ENCODE data around the gene PLOD2. TPM values are rescaled to one million over a fixed set of nuclear protein-coding genes. Genes with fewer than 3 reads are reported as not detected.

PLOD2 gene
- under 1 TPM in 1 of 2 experiments, not detected in 1; 0.10 TPM for total RNA-seq

DNA sequence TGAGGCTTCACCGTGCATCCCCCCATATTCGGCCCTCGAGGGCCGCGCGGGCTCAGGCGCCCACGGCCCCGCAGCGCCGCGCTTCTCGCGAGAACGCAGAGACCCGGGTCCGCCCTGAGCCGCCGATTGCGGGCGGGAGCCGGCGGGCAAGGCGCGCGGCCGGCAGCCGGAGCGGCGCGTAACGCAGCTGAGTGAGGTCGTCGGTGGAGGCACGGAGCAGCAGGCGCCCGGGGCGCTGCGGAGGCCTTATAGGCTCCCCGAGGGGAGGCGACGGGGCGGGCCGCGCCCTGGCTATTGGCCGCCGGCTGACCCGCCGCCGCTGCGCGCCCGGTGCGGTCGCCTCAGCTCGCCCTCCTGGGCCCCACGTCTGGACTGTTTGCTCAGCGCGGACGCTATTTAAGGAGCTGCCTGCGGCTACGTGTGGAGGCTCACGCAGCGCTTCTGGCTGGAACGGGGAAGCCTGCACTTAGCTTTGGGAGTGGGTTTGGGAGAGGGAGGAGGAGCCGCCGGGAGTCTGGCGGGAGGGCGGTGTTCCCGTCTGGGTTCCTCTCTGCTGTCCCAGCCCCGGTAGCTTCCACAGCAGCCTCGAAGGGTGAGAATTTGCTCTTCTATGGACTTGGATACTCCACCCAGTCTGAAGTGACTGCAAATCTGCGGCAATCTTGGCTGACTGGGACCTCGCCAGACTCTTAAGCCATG lies at the start of gene PLOD2:
PLOD2 (minus strand) TSS at position 221 of the 699 bp plus-strand sequence; CDS start at position 26, 195 bp downstream.
- POLR2A ChIA-PET: no interaction called here
- H3K36me3 Mint-ChIP-seq (ENCODE audit: low read depth): no peaks in the 10 kb centered on the region
- H3K9me3 Mint-ChIP-seq: no peaks in the 10 kb centered on the region
- no peak within 1 kb of the TSS for H3K27ac Mint-ChIP-seq
- H3K4me1 Mint-ChIP-seq: peaks cover 16% of the 10 kb centered on the region
- H3K4me3 Mint-ChIP-seq: peak within 1 kb of the TSS; percentile 53
- peak; percentile 8 for DNase-seq
- CTCF ChIA-PET: no interaction called here
- H3K27me3 Mint-ChIP-seq: peaks cover 62% of the 10 kb centered on the region

DNA sequence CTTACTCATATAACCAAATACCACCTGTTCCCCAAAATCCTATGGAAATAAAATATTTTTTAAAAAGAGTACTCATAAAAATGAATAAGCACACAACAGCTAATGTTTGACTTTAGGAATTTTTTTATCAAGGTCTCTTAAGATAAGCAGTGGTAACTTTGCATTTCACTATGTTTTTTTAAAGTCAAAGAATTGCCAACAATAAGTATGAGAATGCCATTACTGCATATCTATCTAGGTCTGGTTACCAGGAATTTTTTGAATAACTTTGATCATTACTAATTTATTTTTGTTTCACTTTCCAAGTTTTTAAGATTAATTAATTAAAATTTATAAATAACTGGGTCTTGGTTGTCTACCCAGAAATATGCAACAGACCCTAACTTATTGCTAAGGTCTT lies 48.4 kb upstream of the PLOD2 start:
- H3K27ac Mint-ChIP-seq: no peak overlapping the region
- ChIA-PET POLR2A (no interaction called here), CTCF (no interaction called here)
- H3K27me3 Mint-ChIP-seq: peaks cover 9% of the 10 kb centered on the region
- no peaks in the 10 kb centered on the region for H3K4me1 Mint-ChIP-seq
- no peak for DNase-seq
- H3K9me3 Mint-ChIP-seq: no peaks in the 10 kb centered on the region
- H3K36me3 Mint-ChIP-seq (ENCODE audit: low read depth): no peaks in the 10 kb centered on the region
- no peak overlapping the region for H3K4me3 Mint-ChIP-seq

DNA sequence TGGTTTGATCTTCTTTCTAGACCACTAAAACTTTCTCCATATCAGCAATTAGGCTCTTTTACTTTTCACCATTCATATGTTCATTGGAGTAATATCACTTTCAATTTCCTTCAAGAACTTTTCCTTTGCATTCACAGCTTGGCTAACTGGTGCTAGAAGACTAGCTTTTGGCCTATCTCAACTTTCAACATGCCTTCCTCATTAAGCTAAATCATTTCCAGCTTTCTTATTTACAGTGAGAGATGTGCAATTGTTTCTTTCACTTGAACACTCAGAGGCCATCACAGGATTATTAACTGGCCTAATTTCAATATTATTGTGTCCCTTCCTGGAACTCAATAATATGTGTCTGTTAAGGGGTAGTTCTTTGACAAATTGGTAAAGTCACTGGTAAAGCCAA lies 42.8 kb upstream of the PLOD2 start:
- H3K27me3 Mint-ChIP-seq: peaks cover 15% of the 10 kb centered on the region
- DNase-seq: no peak
- H3K4me3 Mint-ChIP-seq: no peak overlapping the region
- H3K27ac Mint-ChIP-seq: no peak overlapping the region
- no peaks in the 10 kb centered on the region for H3K9me3 Mint-ChIP-seq
- H3K4me1 Mint-ChIP-seq: no peaks in the 10 kb centered on the region
- CTCF ChIA-PET: interaction anchor here (1.2 kb wide), 1 partner anchor 14 kb away, joined by 5 read pairs; no protein-coding TSS in a partner anchor
- POLR2A ChIA-PET: no interaction called here
- no peaks in the 10 kb centered on the region for H3K36me3 Mint-ChIP-seq (ENCODE audit: low read depth)

DNA sequence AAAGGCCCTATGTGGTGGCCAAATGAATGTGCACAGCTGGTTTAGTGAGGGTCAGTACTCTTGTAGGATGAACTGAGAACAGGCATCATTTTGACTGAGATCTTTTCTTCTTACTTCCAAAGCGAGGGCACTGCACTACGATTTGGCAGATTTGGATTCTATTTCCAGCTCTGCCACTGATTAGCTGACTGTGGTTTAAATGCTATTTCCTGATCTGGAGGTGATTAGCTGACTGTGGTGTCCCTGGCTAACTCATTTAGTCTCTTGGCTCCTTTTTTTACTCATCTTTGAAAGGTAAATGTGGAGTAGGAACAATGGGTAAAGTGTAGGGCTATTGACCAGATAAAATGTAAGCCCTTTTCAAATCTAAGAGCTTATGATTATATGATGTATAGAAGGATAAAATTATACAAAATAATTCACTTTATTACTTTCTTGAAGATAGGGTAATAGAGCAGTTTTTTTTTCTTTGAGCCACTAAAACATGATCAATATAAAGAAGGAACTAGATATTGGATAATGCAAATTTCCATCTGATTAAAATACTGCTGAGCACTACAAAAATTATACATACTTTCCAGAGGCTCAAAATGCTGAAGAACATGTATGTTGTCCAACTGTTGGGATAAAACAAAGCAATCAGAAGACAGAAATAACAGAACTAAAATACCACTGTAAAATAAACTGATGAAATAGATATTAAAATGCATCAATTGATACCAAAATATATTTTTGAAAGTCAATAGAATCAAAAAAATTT lies 39.7 kb upstream of the PLOD2 start:
- ChIA-PET POLR2A (no interaction called here), CTCF (interaction anchor here (1.2 kb wide), 1 partner anchor 12 kb away, joined by 3 read pairs; no protein-coding TSS in a partner anchor)
- Mint-ChIP-seq H3K27ac (no peak overlapping the region), H3K4me1 (no peaks in the 10 kb centered on the region), H3K36me3 (ENCODE audit: low read depth) (no peaks in the 10 kb centered on the region), H3K9me3 (no peaks in the 10 kb centered on the region), H3K4me3 (no peak overlapping the region), H3K27me3 (peaks cover 15% of the 10 kb centered on the region)
- no peak for DNase-seq

DNA sequence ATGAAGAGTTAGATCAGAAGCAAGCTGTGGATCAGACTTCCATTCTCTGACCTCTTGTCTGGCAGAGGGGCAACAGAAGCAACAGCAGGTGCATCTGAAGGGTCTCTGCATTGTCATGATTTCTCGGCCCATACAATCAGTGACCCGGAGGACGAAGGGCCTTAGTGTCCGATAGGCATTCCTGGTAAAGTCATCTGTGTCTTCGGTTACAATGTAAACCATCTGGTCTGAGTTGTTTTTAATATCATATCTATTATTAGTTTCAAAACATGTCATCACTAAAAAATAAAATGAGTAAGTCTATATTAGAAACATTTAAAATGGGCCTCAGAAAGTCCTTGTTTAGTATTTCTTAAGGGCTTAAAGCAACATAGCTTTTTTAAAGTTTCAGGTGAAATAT lies 38.8 kb upstream of the PLOD2 start:
- ChIA-PET CTCF (interaction anchor here (1.2 kb wide), 1 partner anchor 11 kb away, joined by 3 read pairs; no protein-coding TSS in a partner anchor), POLR2A (no interaction called here)
- no peaks in the 10 kb centered on the region for H3K9me3 Mint-ChIP-seq
- no peaks in the 10 kb centered on the region for H3K36me3 Mint-ChIP-seq (ENCODE audit: low read depth)
- DNase-seq: no peak
- H3K4me1 Mint-ChIP-seq: no peaks in the 10 kb centered on the region
- H3K27ac Mint-ChIP-seq: no peak overlapping the region
- H3K4me3 Mint-ChIP-seq: no peak overlapping the region
- H3K27me3 Mint-ChIP-seq: peaks cover 15% of the 10 kb centered on the region

DNA sequence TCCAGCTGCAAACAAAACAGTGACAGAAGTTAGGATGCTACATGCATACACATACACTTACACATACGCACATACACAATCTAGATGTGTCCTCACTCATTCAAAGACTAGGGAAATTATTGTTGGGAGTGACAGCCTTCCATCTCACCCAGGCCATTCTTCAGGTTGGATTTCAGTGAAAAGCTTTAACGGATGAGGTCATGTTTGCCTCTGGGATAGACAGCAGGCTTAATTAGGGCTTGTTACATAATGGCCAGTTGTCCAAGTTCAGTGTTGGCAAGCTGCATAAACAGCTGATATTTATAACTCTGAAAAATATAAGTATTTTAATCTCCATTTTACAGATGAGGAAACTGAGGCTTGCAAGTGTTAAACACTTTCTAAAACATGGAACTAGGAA lies 35.8 kb upstream of the PLOD2 start:
- Mint-ChIP-seq H3K36me3 (ENCODE audit: low read depth) (no peaks in the 10 kb centered on the region), H3K9me3 (no peaks in the 10 kb centered on the region), H3K27ac (no peak overlapping the region), H3K4me3 (no peak overlapping the region), H3K4me1 (no peaks in the 10 kb centered on the region), H3K27me3 (peaks cover 7% of the 10 kb centered on the region)
- no peak for DNase-seq
- CTCF ChIA-PET: no interaction called here
- POLR2A ChIA-PET: no interaction called here

DNA sequence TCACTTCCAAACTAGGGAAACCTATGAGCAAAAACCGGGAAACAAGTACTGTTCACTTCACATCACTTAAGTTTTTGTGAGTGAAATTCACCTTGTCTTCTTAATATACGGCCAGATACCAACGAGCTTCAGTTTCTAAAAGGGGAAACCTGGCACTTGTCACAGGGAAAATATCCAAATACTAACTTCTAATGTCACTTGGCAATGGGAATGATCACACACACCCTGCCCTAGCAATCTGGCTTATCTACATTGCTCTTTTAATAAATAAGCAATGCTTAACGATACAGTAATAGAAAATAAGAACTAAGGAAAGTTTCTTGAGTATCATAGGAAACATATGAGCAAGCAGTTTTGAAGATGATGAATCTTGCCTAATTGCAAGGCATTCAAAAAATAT lies 34.6 kb upstream of the PLOD2 start:
- no peak overlapping the region for H3K27ac Mint-ChIP-seq
- H3K27me3 Mint-ChIP-seq: peaks cover 5% of the 10 kb centered on the region
- H3K36me3 Mint-ChIP-seq (ENCODE audit: low read depth): no peaks in the 10 kb centered on the region
- DNase-seq: no peak
- no peaks in the 10 kb centered on the region for H3K4me1 Mint-ChIP-seq
- ChIA-PET CTCF (no interaction called here), POLR2A (no interaction called here)
- H3K4me3 Mint-ChIP-seq: no peak overlapping the region
- H3K9me3 Mint-ChIP-seq: no peaks in the 10 kb centered on the region

DNA sequence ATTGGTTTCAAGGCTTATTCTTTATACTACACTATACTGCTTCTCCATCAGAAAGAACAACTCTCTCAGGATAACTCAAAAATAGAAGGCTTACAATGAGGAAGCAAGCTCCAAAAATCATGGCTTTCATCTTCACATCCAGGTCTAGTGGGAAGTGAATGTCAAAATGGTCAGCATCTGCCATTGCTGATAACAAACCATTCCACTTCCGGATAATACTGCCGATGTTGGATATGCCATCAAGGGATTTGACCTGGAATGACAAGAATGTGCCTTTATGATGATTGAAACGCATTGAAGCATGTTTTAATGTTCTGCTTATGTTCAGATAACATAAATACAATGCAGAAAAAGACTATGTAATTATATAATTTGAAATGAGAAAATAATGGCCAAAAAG lies 34.0 kb upstream of the PLOD2 start:
- Mint-ChIP-seq H3K36me3 (ENCODE audit: low read depth) (no peaks in the 10 kb centered on the region), H3K9me3 (no peaks in the 10 kb centered on the region), H3K4me3 (no peak overlapping the region), H3K27me3 (peaks cover 5% of the 10 kb centered on the region), H3K27ac (no peak overlapping the region), H3K4me1 (no peaks in the 10 kb centered on the region)
- CTCF ChIA-PET: no interaction called here
- DNase-seq: no peak
- POLR2A ChIA-PET: no interaction called here

DNA sequence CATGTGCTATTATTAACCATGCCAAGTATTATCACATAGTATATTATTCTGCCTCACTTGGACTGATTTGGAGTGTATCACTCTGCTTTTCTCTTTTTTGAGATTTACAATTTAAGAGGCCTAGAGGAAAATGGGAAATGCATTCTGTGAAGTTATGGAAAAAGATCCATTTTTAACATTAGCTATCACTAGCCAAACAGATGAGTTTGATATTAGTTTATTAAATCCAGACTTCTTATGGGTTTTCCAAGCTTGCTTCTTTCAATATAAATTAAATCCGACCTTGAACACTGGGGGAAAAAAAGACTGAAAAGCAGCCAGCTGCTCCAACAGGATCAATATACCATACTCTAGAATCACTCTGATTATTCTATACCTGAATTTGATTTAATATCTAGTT lies 30.1 kb upstream of the PLOD2 start:
- Mint-ChIP-seq H3K4me3 (no peak overlapping the region), H3K27me3 (peaks cover 1% of the 10 kb centered on the region), H3K4me1 (no peaks in the 10 kb centered on the region), H3K27ac (no peak overlapping the region), H3K9me3 (no peaks in the 10 kb centered on the region), H3K36me3 (ENCODE audit: low read depth) (no peaks in the 10 kb centered on the region)
- ChIA-PET POLR2A (no interaction called here), CTCF (no interaction called here)
- DNase-seq: no peak

DNA sequence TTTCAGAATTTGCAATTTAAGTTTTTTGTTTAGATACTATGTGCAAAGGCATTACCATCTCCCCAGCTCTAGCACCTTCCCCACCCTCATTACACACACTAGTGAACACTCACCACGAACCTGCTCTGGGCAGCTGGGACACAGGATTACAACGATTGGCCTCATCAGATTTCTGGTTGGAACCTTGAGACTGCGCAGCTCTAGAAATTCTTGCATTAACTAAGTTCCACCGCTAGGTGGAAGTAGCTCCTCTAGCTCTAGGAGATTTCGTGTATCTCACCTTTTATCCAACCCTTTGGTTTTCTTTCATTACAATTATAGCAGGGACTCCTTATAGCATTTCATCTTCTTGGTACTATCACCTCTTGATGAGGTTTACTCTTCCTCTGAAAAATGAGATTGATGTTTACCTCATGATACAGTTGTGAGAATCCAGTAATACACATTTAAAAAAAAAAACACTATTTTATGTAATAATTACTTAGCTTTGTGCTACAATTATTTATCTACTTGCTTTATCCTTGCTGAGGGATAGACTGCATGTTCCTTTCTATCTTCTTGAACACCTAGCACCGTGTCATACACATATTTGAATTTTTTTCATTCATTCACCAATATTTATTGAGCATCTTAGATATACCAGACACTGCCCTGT lies 28.7 kb upstream of the PLOD2 start:
- H3K27ac Mint-ChIP-seq: no peak overlapping the region
- DNase-seq: peak; percentile 18
- H3K4me1 Mint-ChIP-seq: no peaks in the 10 kb centered on the region
- H3K9me3 Mint-ChIP-seq: no peaks in the 10 kb centered on the region
- POLR2A ChIA-PET: no interaction called here
- CTCF ChIA-PET: interaction anchor here (1.1 to 1.7 kb wide), 5 partner anchors 10 to 388 kb away, joined by 3 to 5 read pairs (median 4); no protein-coding TSS in a partner anchor
- H3K27me3 Mint-ChIP-seq: peaks cover 1% of the 10 kb centered on the region
- no peak overlapping the region for H3K4me3 Mint-ChIP-seq
- H3K36me3 Mint-ChIP-seq (ENCODE audit: low read depth): no peaks in the 10 kb centered on the region

DNA sequence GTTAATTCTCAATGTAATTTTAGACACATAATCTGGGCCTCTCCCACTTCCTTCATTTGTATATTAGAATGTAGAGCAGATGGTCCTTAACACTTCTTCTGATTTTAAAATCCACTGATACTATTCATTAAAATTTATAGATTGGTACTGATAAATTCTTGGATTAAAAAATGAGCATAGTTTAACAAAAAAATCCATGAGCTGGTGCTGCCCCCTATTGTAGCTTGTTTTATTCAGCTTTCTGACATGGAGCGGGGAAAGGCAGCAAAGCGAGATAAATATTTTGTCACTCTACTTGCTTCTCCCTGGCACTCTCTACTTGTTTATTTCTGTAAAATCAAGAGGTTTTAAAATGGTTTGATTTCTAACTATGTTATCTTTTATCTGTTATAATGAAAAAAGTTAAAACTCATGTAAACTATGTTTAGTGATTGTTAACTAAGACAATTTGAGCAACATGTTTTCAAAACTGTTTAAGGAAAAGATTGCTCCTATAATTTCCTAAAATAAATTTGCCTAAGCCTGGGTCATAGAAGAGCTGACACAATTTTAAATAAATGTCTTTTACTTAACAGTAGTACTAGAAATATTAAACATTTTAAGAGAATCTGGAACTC lies 26.5 kb upstream of the PLOD2 start:
- H3K4me3 Mint-ChIP-seq: no peak overlapping the region
- peaks cover 6% of the 10 kb centered on the region for H3K27me3 Mint-ChIP-seq
- POLR2A ChIA-PET: interaction anchor here (0.6 kb wide), 1 partner anchor 122 kb away, joined by 3 read pairs; no protein-coding TSS in a partner anchor
- H3K27ac Mint-ChIP-seq: no peak overlapping the region
- H3K4me1 Mint-ChIP-seq: no peaks in the 10 kb centered on the region
- DNase-seq: no peak
- H3K36me3 Mint-ChIP-seq (ENCODE audit: low read depth): no peaks in the 10 kb centered on the region
- no peaks in the 10 kb centered on the region for H3K9me3 Mint-ChIP-seq
- CTCF ChIA-PET: interaction anchor here (0.8 to 0.9 kb wide), 2 partner anchors 127 to 143 kb away, joined by 3 read pairs; no protein-coding TSS in a partner anchor

DNA sequence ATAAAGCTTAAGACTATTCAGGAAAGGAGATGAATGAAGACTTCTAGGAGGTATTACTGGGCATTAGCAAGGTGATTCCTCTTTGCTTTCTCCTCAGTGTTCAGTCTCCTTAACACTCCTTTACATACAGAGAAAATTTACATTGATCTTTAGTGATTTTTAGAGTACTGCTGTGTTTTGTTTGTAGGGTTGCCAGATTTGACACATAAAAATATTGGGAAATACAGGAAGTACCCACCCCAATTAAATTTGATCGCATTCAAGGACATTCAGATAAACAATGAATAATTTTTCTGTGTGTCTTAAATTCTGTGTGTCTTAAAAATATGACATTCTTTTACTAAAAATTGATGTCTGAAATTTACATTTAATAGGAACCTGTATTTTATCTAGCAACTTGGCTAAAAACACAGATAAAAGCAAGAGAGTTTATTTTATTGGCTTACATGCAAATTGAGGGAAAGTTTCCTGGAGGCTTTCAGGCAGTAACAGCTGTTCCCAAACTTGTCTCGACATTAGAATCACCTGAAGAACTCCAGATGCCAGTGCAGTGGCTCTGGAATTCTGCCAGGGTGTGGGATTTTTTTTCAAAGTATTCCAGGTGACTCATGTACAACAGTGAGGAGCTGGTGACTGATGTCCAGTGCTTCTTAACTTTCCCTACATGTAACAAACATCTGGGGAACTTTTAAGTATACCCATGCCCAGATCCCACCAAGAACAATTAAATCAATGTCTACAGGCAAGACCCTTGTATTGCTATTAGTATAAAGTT lies 23.4 kb upstream of the PLOD2 start:
- no peaks in the 10 kb centered on the region for H3K36me3 Mint-ChIP-seq (ENCODE audit: low read depth)
- H3K27ac Mint-ChIP-seq: no peak overlapping the region
- ChIA-PET CTCF (interaction anchor here (0.6 kb wide), 1 partner anchor 44 kb away, joined by 4 read pairs; no protein-coding TSS in a partner anchor), POLR2A (no interaction called here)
- H3K9me3 Mint-ChIP-seq: no peaks in the 10 kb centered on the region
- no peak overlapping the region for H3K4me3 Mint-ChIP-seq
- H3K27me3 Mint-ChIP-seq: peaks cover 4% of the 10 kb centered on the region
- DNase-seq: no peak
- H3K4me1 Mint-ChIP-seq: no peaks in the 10 kb centered on the region
